Nephron (organoid): ENCODE results near the gene RASSF10.
A peak's percentile ranks its signal among the peaks of the same experiment; 100 is the strongest.

Source experiments
- H3K27ac Mint-ChIP-seq, 3 experiments: 2 replicates each; pipeline ENCODE4 v1.8.0; 2020; ENCODE audit warnings: mixed read lengths in 3 of 3, mild to moderate bottlenecking in 2 of 3, moderate library complexity in 1 of 3
- H3K27me3 Mint-ChIP-seq: 2 replicates; pipeline ENCODE4 v1.8.0; 2021; ENCODE audit warnings: low read depth, mild to moderate bottlenecking, moderate library complexity, mixed read lengths
- H3K36me3 Mint-ChIP-seq: 2 replicates; pipeline ENCODE4 v1.8.0; 2020; ENCODE audit warnings: low read depth, mixed read lengths
- H3K4me1 Mint-ChIP-seq: 2 replicates; pipeline ENCODE4 v1.8.0; 2020; ENCODE audit warnings: mixed read lengths
- H3K4me3 Mint-ChIP-seq, 3 experiments: 2 replicates each; pipeline ENCODE4 v1.8.0; 2020; ENCODE audit warnings: mild to moderate bottlenecking in 3 of 3, mixed read lengths in 3 of 3, moderate library complexity in 2 of 3
- H3K9me3 Mint-ChIP-seq: 2 replicates; pipeline ENCODE4 v1.8.0; 2020; ENCODE audit warnings: mixed read lengths
- TF ChIP-seq, protein P1 (sequence below), 3 experiments: fragments of 200-600 bp; sonication (generic); IDR thresholded peaks; one replicate each; pipeline ENCODE4 v1.5.0; 2021; ENCODE audit warnings: antibody characterized with exemption in 3 of 3; ENCODE audit not compliant: unreplicated experiment in 3 of 3

RASSF10 gene

DNA sequence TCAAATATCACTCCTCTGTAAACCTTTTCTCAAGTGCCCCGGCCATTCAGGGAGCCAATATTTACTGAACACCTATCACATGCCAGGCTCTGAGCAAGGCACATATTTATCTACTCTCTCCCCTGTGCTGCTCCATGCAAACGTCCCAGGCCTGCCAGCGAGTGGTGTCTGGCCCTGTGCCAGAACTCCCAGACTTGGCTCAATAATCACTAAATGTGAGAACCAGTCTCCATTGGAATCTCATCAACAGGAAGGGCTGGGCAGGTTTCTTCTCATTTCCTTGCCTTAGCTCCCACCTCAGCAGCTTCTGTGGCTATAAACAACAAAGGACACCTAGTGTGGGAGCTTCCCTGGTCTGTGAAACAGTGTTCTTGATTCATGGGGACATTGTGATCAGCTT is 21.7 kb downstream of the RASSF10 start:
- Mint-ChIP-seq H3K9me3 (no peaks in the 10 kb centered on the region), H3K4me3 (no peak overlapping the region), H3K27ac (no peak overlapping the region), H3K27me3 (peaks cover 4% of the 10 kb centered on the region), H3K36me3 (no peaks in the 10 kb centered on the region), H3K4me1 (no peaks in the 10 kb centered on the region)
- TF ChIP-seq, protein P1, sequence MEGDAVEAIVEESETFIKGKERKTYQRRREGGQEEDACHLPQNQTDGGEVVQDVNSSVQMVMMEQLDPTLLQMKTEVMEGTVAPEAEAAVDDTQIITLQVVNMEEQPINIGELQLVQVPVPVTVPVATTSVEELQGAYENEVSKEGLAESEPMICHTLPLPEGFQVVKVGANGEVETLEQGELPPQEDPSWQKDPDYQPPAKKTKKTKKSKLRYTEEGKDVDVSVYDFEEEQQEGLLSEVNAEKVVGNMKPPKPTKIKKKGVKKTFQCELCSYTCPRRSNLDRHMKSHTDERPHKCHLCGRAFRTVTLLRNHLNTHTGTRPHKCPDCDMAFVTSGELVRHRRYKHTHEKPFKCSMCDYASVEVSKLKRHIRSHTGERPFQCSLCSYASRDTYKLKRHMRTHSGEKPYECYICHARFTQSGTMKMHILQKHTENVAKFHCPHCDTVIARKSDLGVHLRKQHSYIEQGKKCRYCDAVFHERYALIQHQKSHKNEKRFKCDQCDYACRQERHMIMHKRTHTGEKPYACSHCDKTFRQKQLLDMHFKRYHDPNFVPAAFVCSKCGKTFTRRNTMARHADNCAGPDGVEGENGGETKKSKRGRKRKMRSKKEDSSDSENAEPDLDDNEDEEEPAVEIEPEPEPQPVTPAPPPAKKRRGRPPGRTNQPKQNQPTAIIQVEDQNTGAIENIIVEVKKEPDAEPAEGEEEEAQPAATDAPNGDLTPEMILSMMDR (IDR thresholded peaks at IDR 0.05; ENCODE audit: unreplicated experiment in 3 of 3): no peak

DNA sequence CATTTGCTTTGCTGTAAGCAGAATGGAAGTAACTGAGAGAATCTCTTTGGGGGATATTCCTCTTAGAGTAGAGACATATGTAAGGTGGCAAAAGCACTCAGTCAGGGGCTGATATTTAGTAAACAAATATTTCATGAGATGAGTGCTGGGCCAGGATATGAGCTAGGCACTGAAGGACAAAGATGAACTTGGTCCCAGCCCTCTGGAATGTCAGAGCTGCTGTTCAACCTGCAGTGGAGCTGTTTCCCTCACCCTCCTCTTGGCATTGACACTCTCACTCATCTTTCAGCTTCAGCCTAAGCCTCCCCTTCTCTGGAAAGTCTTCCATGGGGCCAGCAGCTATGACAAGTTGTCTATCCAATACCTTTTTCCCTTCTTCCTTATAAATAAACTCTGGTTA is 22.2 kb downstream of the RASSF10 start:
- TF ChIP-seq, protein P1 (IDR thresholded peaks at IDR 0.05; ENCODE audit: unreplicated experiment in 3 of 3): no peak
- H3K4me3 Mint-ChIP-seq: no peak overlapping the region
- H3K36me3 Mint-ChIP-seq: no peaks in the 10 kb centered on the region
- peaks cover 4% of the 10 kb centered on the region for H3K27me3 Mint-ChIP-seq
- no peak overlapping the region for H3K27ac Mint-ChIP-seq
- no peaks in the 10 kb centered on the region for H3K4me1 Mint-ChIP-seq
- H3K9me3 Mint-ChIP-seq: no peaks in the 10 kb centered on the region

DNA sequence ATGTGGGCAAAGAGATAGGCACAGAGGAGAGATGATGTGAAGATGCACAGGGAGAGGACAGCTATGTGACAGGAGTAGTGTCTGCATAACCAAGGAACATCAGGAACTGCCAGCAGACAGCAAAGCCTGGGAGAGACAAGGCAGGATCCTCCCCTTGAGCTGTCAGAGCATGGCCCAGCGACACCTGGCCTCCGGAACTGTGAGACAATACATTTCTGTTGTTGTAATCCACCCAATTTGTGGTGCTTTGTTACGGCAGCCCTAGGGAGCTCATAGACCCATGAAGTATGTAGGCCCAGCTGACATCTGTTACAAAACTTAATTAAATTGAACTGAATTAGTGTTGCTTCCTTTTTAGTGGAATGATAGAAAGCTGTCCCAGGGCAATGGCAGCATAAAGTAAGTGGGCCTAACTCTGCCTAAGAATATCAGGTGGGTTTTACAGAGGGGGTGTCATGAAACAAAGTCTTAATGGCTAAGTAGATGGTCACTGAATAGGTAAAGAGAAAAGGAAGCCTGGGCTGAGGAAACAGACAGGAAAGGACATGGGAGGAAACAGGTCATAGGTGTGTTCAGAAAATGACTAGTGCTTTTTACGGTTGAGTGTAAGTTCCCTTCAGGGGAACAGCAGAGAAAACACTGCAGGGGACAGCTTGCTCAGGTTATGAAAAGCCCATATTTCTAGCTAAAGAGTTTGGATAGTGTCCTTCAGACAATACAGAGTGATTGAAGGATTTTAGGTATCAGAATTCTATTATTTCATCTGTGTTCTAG is 24.8 kb downstream of the RASSF10 start:
- Mint-ChIP-seq H3K4me1 (peaks cover 6% of the 10 kb centered on the region), H3K36me3 (no peaks in the 10 kb centered on the region)

GRCh38 chr11:13035711-13036110 is 26.6 kb downstream of the RASSF10 start:
- TF ChIP-seq, protein P1 (IDR thresholded peaks at IDR 0.05; ENCODE audit: unreplicated experiment in 3 of 3): no peak
- peaks cover 9% of the 10 kb centered on the region for H3K27me3 Mint-ChIP-seq
- no peaks in the 10 kb centered on the region for H3K36me3 Mint-ChIP-seq
- H3K4me3 Mint-ChIP-seq: no peak overlapping the region
- H3K9me3 Mint-ChIP-seq: no peaks in the 10 kb centered on the region
- no peak overlapping the region for H3K27ac Mint-ChIP-seq
- peaks cover 14% of the 10 kb centered on the region for H3K4me1 Mint-ChIP-seq

More for the DNA sequence above, 24.8 kb downstream of the RASSF10 start:
- H3K9me3 Mint-ChIP-seq: no peaks in the 10 kb centered on the region
- no peak overlapping the region for H3K4me3 Mint-ChIP-seq
- H3K27me3 Mint-ChIP-seq: peaks cover 9% of the 10 kb centered on the region
- peak overlapping the region in 2 of 3 experiments; percentile 6 to 45 for H3K27ac Mint-ChIP-seq
- TF ChIP-seq, protein P1 (IDR thresholded peaks at IDR 0.05; ENCODE audit: unreplicated experiment in 3 of 3): no peak

GRCh38 chr11:13036235-13036634 is 27.1 kb downstream of the RASSF10 start:
- TF ChIP-seq, protein P1 (IDR thresholded peaks at IDR 0.05; ENCODE audit: unreplicated experiment in 3 of 3): no peak
- H3K9me3 Mint-ChIP-seq: no peaks in the 10 kb centered on the region
- H3K36me3 Mint-ChIP-seq: no peaks in the 10 kb centered on the region

GRCh38 chr11:13038366-13038765 is 29.2 kb downstream of the RASSF10 start:
- TF ChIP-seq, protein P1 (IDR thresholded peaks at IDR 0.05; ENCODE audit: unreplicated experiment in 3 of 3): no peak
- no peak overlapping the region for H3K4me3 Mint-ChIP-seq
- H3K27ac Mint-ChIP-seq: no peak overlapping the region
- H3K27me3 Mint-ChIP-seq: peaks cover 9% of the 10 kb centered on the region
- no peaks in the 10 kb centered on the region for H3K36me3 Mint-ChIP-seq
- H3K9me3 Mint-ChIP-seq: no peaks in the 10 kb centered on the region
- H3K4me1 Mint-ChIP-seq: peaks cover 29% of the 10 kb centered on the region

More at GRCh38 chr11:13036235-13036634, 27.1 kb downstream of the RASSF10 start:
- Mint-ChIP-seq H3K4me3 (no peak overlapping the region), H3K4me1 (peaks cover 19% of the 10 kb centered on the region), H3K27me3 (peaks cover 9% of the 10 kb centered on the region), H3K27ac (no peak overlapping the region)
